Measurements from ENCODE around the gene NDUFC2. TPM values are rescaled to one million over a fixed set of nuclear protein-coding genes. Genes with fewer than 3 reads are reported as not detected.

Gene NDUFC2
- total and polyA plus RNA-seq, 2 donors from 2014 or later: 166 to 457 TPM

- H3K4me1 ChIP-seq (ENCODE audit: control insufficient read depth in 2 of 3, insufficient read depth in 2 of 3, low read depth in 1 of 3, low read length in 3 of 3): no peaks in the 10 kb centered on the region
- H3K9ac ChIP-seq (ENCODE audit: low read length in 3 of 3): no peak overlapping the region
- H3K36me3 ChIP-seq (ENCODE audit: control insufficient read depth in 2 of 3, insufficient read depth in 3 of 3, low read length in 3 of 3): peaks cover 4 to 18% (median 7%) of the 10 kb centered on the region in 3 donors
- TF ChIP-seq CTCF (IDR thresholded peaks at IDR 0.05; ENCODE audit: borderline replicate concordance, extremely low read depth, insufficient read depth): no peak
- DNase-seq (no peak), FAIRE-seq (no peak)
- intact Hi-C loops (cut with DNase I): no loop called here
- H3K9me3 ChIP-seq (ENCODE audit: control insufficient read depth in 2 of 3, insufficient read depth in 1 of 3, low read length in 3 of 3): no peaks in the 10 kb centered on the region
- H3K4me3 ChIP-seq (ENCODE audit: low read length in 3 of 3): no peak overlapping the region
- H3K27ac ChIP-seq (ENCODE audit: low read depth in 2 of 2, low read length in 2 of 2): no peak overlapping the region
- H3K27me3 ChIP-seq (ENCODE audit: control insufficient read depth, insufficient read depth, low read length): no peaks in the 10 kb centered on the region
Observed at GRCh38 chr11:78110351-78110750, 30.7 kb upstream of the NDUFC2 start.

DNA sequence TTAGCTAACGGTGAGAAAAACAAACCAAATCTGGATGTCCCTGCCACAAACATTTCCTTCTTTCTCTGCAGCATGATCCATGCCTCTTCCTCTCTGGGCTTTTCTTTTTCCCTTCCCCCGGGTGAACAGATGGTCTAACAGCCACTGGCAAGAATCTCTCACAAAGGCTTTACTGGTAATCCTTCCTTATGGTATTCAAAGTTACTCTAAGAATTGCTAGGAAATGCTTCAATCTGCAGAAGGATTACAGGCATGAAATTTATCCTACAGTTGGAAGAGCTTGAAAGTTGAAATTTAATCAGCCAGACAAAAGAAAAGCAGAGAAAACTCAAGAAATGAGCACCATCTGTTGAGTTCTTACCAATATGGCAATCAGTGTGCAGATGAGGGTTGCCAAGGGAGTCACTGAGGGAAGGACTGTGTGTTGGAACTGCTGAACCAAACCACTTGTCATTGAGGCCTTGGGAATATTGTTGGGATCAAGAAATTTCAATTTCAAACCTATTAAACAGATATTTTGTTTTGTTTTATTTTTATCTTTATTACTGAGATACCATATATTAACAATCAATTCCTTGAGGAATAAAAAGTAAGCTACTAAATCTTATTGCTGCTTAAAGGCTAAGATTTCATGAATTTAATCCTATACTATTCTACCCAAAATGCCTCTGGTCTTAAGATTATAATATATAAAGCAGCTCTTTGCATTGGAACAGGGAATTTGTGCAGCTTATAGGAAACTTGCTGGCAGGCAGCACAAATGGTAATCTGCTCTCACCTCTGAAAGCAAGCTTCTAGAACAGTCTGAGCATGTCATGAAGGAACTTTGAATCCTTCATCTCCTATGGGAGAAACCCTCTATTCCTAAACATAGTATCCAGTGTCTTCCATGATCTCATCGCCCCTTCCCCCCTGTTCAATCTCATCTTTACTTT lies 29.7 kb upstream of the NDUFC2 start:
- no peak for FAIRE-seq
- Histone ChIP-seq H3K36me3 (ENCODE audit: control insufficient read depth in 2 of 3, insufficient read depth in 3 of 3, low read length in 3 of 3) (peaks cover 4 to 18% (median 7%) of the 10 kb centered on the region in 3 donors), H3K27ac (ENCODE audit: low read depth in 2 of 2, low read length in 2 of 2) (no peak overlapping the region)

DNA sequence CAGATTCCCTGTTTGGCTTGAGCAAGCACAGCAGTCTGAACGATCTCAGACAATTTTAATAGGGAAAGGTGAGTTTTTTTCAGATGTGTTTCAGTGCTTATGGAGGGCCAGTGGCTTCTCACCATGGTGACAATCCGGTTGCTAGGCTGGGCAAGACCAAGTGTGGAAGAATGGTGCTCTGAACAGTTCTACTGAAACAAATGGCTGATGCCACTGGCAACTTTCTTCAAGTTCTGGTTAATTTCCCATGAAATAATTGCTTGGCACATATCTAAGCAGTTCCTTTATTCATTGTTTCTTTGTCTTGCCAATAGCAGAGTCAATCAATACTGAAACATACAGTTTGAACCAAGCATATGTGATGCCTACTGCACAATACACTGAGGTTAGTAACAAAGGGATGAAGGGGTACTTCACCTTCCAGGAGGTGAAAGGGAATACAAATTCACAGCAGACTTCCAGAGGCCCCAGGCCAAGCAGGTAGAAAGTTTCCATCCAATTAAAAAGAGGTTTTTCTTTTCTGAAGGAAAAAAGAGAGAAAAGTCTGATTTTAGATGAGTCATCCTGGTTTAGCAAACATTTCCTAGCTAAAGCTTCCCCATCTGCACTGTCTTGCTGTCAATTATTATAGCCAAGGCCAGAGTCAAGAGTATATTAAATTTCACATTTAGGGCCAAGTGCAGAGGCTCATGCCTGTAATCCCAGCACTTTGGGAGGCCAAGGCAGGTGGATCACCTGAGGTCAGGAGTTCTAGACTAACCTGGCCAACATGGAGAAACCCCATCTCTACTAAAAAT lies 21.2 kb upstream of the NDUFC2 start:
- FAIRE-seq (no peak), DNase-seq (no peak)
- no peak overlapping the region for H3K27ac ChIP-seq (ENCODE audit: low read depth in 2 of 2, low read length in 2 of 2)
- H3K4me3 ChIP-seq (ENCODE audit: low read length in 3 of 3): no peak overlapping the region
- H3K36me3 ChIP-seq (ENCODE audit: control insufficient read depth in 2 of 3, insufficient read depth in 3 of 3, low read length in 3 of 3): peaks cover 0 to 14% (median 4%) of the 10 kb centered on the region in 3 donors
- H3K27me3 ChIP-seq (ENCODE audit: control insufficient read depth, insufficient read depth, low read length): no peaks in the 10 kb centered on the region
- TF ChIP-seq CTCF (IDR thresholded peaks at IDR 0.05; ENCODE audit: borderline replicate concordance, extremely low read depth, insufficient read depth): no peak
- H3K4me1 ChIP-seq (ENCODE audit: control insufficient read depth in 2 of 3, insufficient read depth in 2 of 3, low read depth in 1 of 3, low read length in 3 of 3): no peaks in the 10 kb centered on the region
- H3K9me3 ChIP-seq (ENCODE audit: control insufficient read depth in 2 of 3, insufficient read depth in 1 of 3, low read length in 3 of 3): no peaks in the 10 kb centered on the region
- no peak overlapping the region for H3K9ac ChIP-seq (ENCODE audit: low read length in 3 of 3)
- intact Hi-C loops (cut with DNase I): no loop called here

More for the DNA sequence above, 29.7 kb upstream of the NDUFC2 start:
- no peak overlapping the region for H3K4me3 ChIP-seq (ENCODE audit: low read length in 3 of 3)
- intact Hi-C loops (cut with DNase I): no loop called here
- DNase-seq: no peak
- no peaks in the 10 kb centered on the region for H3K9me3 ChIP-seq (ENCODE audit: control insufficient read depth in 2 of 3, insufficient read depth in 1 of 3, low read length in 3 of 3)
- no peak overlapping the region for H3K9ac ChIP-seq (ENCODE audit: low read length in 3 of 3)
- no peaks in the 10 kb centered on the region for H3K4me1 ChIP-seq (ENCODE audit: control insufficient read depth in 2 of 3, insufficient read depth in 2 of 3, low read depth in 1 of 3, low read length in 3 of 3)
- no peaks in the 10 kb centered on the region for H3K27me3 ChIP-seq (ENCODE audit: control insufficient read depth, insufficient read depth, low read length)
- TF ChIP-seq CTCF (IDR thresholded peaks at IDR 0.05; ENCODE audit: borderline replicate concordance, extremely low read depth, insufficient read depth): no peak
